Measurements from ENCODE around the gene RGL3.
A peak's percentile ranks its signal among the peaks of the same experiment; 100 is the strongest.
"Not testable (repeated sequence)": the region's sequence is repeated elsewhere in the genome, so short reads cannot be mapped to it uniquely, and the experiment has no call there.

Gene RGL3

DNA sequence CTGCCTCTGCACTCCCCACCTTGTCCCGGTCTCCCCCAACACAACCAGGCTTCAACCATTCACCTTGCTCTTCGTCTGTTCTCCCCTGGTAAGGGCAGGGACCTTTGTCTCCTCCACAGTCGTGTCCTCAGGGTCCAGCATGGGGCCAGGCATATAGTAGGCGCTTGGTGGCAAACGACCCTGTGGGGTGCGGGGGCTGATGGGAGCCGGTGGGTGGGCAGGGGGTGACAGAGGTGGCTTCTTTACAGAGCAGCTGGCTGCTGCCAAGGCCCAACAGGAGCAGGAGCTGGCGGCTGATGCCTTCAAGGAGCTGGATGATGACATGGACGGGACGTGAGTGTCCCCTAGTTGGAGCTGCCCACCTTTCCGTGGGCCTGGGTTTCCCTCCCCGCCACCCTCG, 26.0 kb upstream of the RGL3 start:
- Histone ChIP-seq H3K27me3 (no peaks in the 10 kb centered on the region), H3K4me1 (no peaks in the 10 kb centered on the region), H3K4me3 (ENCODE audit: low read depth, low read length) (no peak overlapping the region), H3K9me3 (no peaks in the 10 kb centered on the region), H3K36me3 (peaks cover 76% of the 10 kb centered on the region)
- no peak for DNase-seq
- no peak for TF ChIP-seq CTCF (IDR thresholded peaks at IDR 0.05; ENCODE audit: low read depth, low read length)

GRCh38 chr19:11444059-11444458, 24.9 kb upstream of the RGL3 start:
- TF ChIP-seq CTCF (IDR thresholded peaks at IDR 0.05; ENCODE audit: low read depth, low read length): no peak
- H3K4me1 ChIP-seq: no peaks in the 10 kb centered on the region
- no peaks in the 10 kb centered on the region for H3K27me3 ChIP-seq
- H3K36me3 ChIP-seq: peaks cover 71% of the 10 kb centered on the region
- no peak for DNase-seq
- H3K4me3 ChIP-seq (ENCODE audit: low read depth, low read length): no peak overlapping the region
- H3K9me3 ChIP-seq: no peaks in the 10 kb centered on the region

DNA sequence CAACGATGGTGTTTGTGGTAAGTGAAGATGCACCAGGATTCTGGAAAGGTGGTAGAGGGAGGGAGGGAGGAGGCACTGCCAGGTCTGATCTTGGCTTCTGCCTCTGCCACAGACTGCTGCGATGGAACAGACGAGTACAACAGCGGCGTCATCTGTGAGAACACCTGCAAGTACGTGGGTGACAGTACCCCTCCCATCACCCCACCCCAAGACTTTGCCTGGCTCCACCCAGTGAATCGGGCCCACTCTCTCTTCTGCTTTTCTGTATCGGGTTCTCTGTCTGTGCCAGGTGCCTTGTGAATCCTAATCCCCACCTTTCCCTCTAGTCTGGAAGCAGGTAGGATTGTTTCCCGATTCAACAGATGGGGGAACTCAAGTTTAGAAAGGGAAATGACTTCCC, 18.8 kb upstream of the RGL3 start:
- no peak for TF ChIP-seq CTCF (IDR thresholded peaks at IDR 0.05; ENCODE audit: low read depth, low read length)
- DNase-seq: no peak
- Histone ChIP-seq H3K4me3 (ENCODE audit: low read depth, low read length) (no peak overlapping the region), H3K9me3 (no peaks in the 10 kb centered on the region), H3K36me3 (peaks cover 46% of the 10 kb centered on the region), H3K4me1 (no peaks in the 10 kb centered on the region), H3K27me3 (no peaks in the 10 kb centered on the region)

DNA sequence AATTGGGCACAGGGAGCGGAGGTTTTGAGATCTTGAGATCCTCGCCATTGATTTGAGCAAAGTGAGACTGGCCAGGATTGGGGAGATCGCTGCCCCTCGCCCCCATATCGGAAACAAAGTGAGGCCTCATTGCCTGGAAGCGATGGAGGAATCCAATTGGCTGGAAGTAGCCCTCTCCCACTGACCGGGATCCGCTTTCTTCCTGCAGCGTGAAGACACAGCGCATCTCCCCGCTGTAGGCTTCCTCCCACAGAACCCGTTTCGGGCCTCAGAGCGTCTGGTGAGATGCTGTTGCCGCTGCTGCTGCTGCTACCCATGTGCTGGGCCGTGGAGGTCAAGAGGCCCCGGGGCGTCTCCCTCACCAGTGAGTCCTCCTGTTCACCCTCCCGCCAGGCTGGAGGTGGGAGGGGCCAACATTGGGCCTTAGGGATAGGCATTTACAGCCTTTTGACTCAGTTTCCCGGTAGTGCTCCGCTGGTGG, 16.8 kb upstream of the RGL3 start:
- no peak for TF ChIP-seq CTCF (IDR thresholded peaks at IDR 0.05; ENCODE audit: low read depth, low read length)
- Histone ChIP-seq H3K4me1 (no peaks in the 10 kb centered on the region), H3K4me3 (ENCODE audit: low read depth, low read length) (peak overlapping the region; percentile 98), H3K36me3 (peaks cover 25% of the 10 kb centered on the region), H3K9me3 (no peaks in the 10 kb centered on the region), H3K27me3 (no peaks in the 10 kb centered on the region)
- DNase-seq: no peak

DNA sequence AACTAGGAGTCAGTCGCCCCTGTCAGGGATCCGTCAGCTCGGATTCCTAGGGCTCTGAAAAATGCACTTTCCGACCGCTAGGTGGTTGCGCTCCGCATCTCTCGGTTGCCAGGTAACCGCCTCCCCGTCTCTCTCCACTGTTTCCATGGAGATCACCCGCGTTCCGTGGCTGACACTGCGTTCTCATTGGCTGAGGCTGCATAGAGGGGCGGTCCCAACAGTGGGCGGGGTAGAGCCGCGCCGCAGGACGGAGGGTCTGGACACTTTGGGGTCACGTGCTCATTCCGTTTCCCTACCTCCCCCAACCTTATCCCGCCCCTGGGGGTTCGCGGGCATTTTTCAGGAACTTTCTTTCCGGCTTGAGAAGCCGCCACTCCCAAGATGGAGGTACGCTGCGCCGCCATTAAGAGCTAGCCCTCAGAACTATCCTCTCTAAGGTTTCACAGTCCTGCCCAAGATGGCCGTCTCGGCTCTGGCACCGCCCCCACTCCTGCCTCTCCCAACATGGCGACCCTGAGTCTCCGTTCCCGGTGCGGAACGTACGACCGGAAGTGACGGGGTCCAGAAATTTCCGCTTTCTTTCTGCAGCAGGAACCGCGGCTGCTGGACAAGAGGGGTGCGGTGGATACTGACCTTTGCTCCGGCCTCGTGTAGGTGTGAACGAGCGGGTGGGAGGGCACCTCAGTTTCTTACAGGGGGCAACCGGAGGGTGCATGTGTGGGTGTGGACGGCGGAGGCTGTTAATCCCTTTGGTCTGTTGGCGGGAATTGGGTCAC, 16.1 kb upstream of the RGL3 start, which contains the start of the genes ODAD3 and PRKCSH:
Gene ODAD3, minus strand, starts transcription at position 65 of the 776 bp plus-strand sequence. CDS start 105 bp downstream, outside the sequence.
Gene PRKCSH, plus strand, starts transcription at position 579 of the 776 bp plus-strand sequence. CDS start 483 bp downstream, outside the sequence.
- TF ChIP-seq CTCF (IDR thresholded peaks at IDR 0.05; ENCODE audit: low read depth, low read length): peak; percentile 82
- Histone ChIP-seq H3K9me3 (no peaks in the 10 kb centered on the region), H3K27me3 (no peaks in the 10 kb centered on the region), H3K4me3 (ENCODE audit: low read depth, low read length) (peak within 1 kb of the TSS; percentile 98), H3K4me1 (no peaks in the 10 kb centered on the region), H3K36me3 (peaks cover 19% of the 10 kb centered on the region)
- DNase-seq: peak; percentile 99

DNA sequence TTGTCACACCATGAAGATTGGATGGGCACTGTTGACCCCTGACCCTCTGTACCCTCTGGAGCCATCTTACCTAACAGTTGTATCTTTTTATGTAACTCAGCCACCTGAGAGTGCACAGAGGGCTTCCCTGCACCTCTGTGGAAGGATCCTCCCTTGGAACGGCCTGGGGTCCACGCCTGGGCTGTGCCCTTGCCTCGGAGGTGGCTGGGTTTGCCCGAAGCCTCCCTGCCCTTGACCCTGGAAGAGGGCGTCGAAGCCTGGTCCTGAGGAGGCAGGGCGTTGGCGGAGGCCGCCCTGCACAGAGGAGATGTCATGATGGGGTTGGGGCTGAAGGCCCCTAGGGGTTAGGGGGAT, 15.6 kb upstream of the RGL3 start:
- Histone ChIP-seq H3K27me3 (no peaks in the 10 kb centered on the region), H3K9me3 (no peaks in the 10 kb centered on the region), H3K4me1 (no peaks in the 10 kb centered on the region), H3K36me3 (peaks cover 19% of the 10 kb centered on the region), H3K4me3 (ENCODE audit: low read depth, low read length) (peak overlapping the region; percentile 98)
- no peak for DNase-seq
- no peak for TF ChIP-seq CTCF (IDR thresholded peaks at IDR 0.05; ENCODE audit: low read depth, low read length)

DNA sequence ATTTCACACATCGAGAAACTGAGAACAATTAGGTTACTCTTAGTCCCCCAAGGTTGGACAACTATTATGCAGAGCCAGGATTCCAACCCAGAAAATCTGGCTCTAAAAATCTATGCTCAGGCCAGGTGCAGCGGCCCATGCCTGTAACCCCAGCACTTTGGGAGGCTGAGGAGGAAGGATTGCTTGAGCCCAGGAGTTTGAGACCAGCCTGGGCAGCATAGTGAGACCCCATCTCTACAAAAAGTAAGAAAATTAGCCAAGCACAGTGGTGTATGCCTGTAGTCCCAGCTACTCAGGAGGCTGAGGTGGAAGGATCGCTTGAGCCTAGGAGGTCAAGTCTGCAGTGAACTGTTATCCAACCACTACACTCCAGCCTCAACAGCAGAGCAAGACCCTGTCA, 14.4 kb upstream of the RGL3 start:
- not testable (repeated sequence) for DNase-seq

More for the DNA sequence above, 14.4 kb upstream of the RGL3 start:
- not testable (repeated sequence) for H3K4me3 ChIP-seq (ENCODE audit: low read depth, low read length); H3K9me3 ChIP-seq; H3K4me1 ChIP-seq; H3K27me3 ChIP-seq
- H3K36me3 ChIP-seq: peaks cover 19% of the 10 kb centered on the region
